Adrenal gland (tissue), 5 donors: ENCODE results near the gene APBA2.

Experiments used
- CTCF ChIP-seq, 6 experiments: fragments of 450-650 bp in 4 of 6; fragments of 200-600 bp in 2 of 6; sonication (generic) in 1 of 6; IDR thresholded peaks; 1 replicate in 5 of 6; 2 replicates in 1 of 6; pipeline versions ENCODE4 v1.5.1 to v1.8.0; 2016 to 2021; ENCODE audit warnings: antibody characterized with exemption in 6 of 6, mild to moderate bottlenecking in 2 of 6, moderate library complexity in 1 of 6
- POLR2A ChIP-seq, 2 donors: fragments of 450-650 bp; IDR thresholded peaks; one replicate each; pipeline ENCODE4 v1.6.1; 2017; ENCODE audit warnings: antibody characterized with exemption in 2 of 2, mild to moderate bottlenecking in 2 of 2, moderate library complexity in 1 of 2
- donor health status: DM: no; HTN: no; CAD: no.

GRCh38 chr15:28969511-28970085 lies 83.8 kb downstream of the APBA2 start:
- TF ChIP-seq CTCF (IDR thresholded peaks at IDR 0.05), result no peak
- TF ChIP-seq POLR2A (IDR thresholded peaks at IDR 0.05), result no peak
